T-helper 2 cell treated with Interferon-gamma antibody and Interleukin-4, amounts not matched to agents 5 μg/mL and 100 μg/mL, for 36 hours (primary cell): Measurements from ENCODE around the gene SFT2D2.
A peak's percentile ranks its signal among the peaks of the same experiment; 100 is the strongest.
"Not testable (repeated sequence)": the region's sequence is repeated elsewhere in the genome, so short reads cannot be mapped to it uniquely, and the experiment has no call there.

ENCODE experiments used
- DNase-seq: peaks from one replicate; pipeline ENCODE4 v3.0.0; 2021; ENCODE audit warnings: low spot score
- H3K27ac Mint-ChIP-seq: one replicate; pipeline ENCODE4 v1.8.0; 2021; ENCODE audit warnings: mild to moderate bottlenecking, mixed read lengths
- H3K27me3 Mint-ChIP-seq: one replicate; pipeline ENCODE4 v1.8.0; 2021; ENCODE audit warnings: low read depth, mixed read lengths
- H3K36me3 Mint-ChIP-seq: one replicate; pipeline ENCODE4 v1.8.0; 2021; ENCODE audit warnings: low read depth, mixed read lengths
- H3K4me1 Mint-ChIP-seq: one replicate; pipeline ENCODE4 v1.8.0; 2021; ENCODE audit warnings: low read depth, mixed read lengths
- H3K4me3 Mint-ChIP-seq: one replicate; pipeline ENCODE4 v1.8.0; 2022; ENCODE audit warnings: mild to moderate bottlenecking, moderate library complexity, mixed read lengths
- H3K9me3 Mint-ChIP-seq: one replicate; pipeline ENCODE4 v1.8.0; 2021; ENCODE audit warnings: mixed read lengths

SFT2D2 gene

DNA sequence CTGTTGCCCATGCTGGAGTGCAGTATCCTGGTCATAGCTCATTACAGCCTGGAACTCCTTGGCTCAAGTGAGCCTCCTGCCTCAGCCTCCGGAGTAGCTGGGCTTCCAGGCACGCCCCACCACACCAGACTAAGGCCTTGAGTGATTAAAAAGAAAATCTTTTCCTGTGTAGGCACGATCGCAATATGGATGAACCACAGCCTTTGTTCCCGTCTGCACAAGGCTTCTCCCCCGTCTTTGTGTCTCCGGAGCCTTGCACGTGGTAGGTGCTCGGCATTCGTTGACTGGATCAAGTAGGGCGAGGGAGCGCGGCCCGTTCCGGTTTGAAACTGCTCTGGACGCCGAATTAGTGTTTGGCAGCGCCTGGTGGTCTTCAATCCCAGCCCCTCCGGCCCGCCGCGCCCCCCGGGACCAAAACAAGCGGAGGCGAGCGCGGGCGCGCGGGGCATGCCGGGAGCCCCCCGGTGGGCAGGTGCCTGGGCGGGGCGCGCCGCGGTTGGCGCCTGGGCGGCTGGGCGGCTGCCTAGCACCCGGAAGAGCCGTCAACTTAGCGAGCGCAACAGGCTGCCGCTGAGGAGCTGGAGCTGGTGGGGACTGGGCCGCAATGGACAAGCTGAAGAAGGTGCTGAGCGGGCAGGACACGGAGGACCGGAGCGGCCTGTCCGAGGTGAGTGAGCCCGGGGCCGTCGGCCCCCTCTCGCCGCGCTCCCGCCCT, at the start of gene SFT2D2:
Gene SFT2D2 (plus strand): TSS at position 529 of the 715 bp plus-strand sequence. CDS start 76 bp downstream, at position 605.
- Mint-ChIP-seq H3K9me3 (no peaks in the 10 kb centered on the region), H3K27me3 (no peaks in the 10 kb centered on the region), H3K4me3 (peak within 1 kb of the TSS; percentile 86), H3K27ac (peak within 1 kb of the TSS; percentile 97), H3K36me3 (peaks cover 30% of the 10 kb centered on the region), H3K4me1 (peaks cover 44% of the 10 kb centered on the region)
- DNase-seq, result peak; percentile 86

DNA sequence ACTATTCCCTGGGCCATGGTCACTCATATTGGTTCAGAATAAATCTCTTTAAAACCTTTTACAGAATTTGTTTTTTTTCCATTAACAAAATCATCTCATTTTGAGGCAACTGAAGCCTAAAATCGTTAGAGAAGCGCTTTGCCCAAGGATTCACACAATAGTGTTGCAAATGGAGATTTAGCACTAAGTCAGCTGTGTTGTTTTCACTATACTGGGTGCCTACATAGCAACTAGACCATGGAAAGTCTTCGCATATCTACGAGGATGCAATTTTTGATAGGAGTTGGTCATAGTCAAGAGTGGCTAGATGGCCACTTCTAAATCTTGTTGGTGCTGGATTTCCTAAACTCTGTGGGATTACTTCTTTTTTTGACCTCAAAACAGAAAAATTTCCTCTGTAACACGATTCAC, 47.6 kb upstream of the SFT2D2 start:
- DNase-seq, result no peak
- H3K4me3 Mint-ChIP-seq, result no peak overlapping the region
- peaks cover 2% of the 10 kb centered on the region for H3K4me1 Mint-ChIP-seq
- no peaks in the 10 kb centered on the region for H3K9me3 Mint-ChIP-seq
- no peaks in the 10 kb centered on the region for H3K36me3 Mint-ChIP-seq
- H3K27me3 Mint-ChIP-seq, result peaks cover 5% of the 10 kb centered on the region
- H3K27ac Mint-ChIP-seq, result no peak overlapping the region

DNA sequence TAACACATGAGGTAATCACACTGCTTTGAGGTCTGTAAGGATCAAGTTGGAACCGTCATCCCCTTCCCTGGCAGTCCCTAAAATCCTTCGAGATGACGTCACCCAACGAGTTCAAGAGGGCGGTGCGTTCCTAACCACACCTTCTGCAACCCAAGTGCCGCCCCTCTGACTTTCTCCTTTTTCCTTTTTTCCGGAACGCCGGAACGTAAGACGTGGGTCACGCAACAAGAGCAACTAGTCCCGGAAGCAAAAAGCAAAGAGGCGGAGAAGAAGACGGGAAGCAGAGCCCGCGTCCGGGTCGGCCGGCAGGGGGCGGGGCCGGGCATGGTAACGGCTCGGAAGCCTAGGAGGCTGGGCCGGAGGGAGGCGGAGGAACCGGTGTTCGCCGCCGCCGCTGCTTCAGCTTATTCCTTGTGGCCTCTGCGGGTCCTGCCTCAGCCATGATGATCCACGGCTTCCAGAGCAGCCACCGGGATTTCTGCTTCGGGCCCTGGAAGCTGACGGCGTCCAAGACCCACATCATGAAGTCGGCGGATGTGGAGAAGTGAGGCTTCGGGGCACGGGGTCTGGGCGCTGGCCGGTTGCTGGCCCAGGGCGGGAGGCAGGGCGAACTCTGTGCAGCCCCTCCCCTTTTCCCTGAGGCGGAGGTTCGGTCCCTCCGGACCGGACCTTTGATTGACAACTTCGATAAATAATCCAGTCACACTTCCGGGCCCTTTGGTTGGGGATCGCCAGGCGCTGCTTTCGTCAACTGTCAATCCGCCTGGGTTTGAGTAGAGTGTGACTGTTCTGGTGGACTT, 47.0 kb upstream of the SFT2D2 start, which contains the start of gene TIPRL:
Gene TIPRL (plus strand): TSS at position 325 of the 800 bp plus-strand sequence. CDS start 116 bp downstream, at position 441.
- Mint-ChIP-seq H3K4me1 (peaks cover 3% of the 10 kb centered on the region), H3K9me3 (no peaks in the 10 kb centered on the region), H3K4me3 (no peak within 1 kb of the TSS), H3K27me3 (peaks cover 3% of the 10 kb centered on the region), H3K36me3 (peaks cover 2% of the 10 kb centered on the region), H3K27ac (no peak within 1 kb of the TSS)
- DNase-seq, result peak; percentile 95

DNA sequence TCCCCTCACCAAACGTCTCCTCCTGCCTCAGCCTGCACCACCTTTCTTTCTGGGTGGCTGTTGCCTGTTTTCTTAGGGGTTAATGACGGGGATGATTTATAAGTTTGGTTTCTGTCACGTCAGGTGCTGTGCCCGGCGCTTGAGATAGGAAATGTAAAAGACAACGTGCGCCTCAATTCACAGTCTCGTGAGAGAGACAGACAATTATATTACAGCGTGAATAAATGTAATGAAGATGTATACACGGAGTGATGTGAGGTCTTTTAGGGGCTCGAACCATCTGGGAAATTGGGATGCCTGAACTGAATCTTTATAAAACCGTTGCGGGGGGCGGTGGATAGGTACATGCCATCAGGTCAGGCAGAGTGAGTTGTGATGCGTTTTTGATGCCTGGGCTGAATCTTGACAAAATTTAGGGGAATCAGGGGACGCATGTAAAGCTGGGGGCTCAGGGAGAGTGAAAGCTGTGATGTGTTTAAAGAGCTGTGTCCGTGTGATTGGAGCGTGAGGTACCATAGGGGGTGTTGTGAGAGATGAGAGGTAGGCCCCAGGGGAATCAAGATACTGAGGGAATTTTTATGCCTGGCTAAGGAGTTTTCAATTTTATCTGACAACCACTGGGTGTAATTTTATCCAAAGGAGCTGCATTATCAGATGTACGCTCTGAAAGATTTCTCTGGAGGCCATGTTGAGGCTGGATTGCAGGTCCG, 46.2 kb upstream of the SFT2D2 start:
- peaks cover 5% of the 10 kb centered on the region for H3K4me1 Mint-ChIP-seq

DNA sequence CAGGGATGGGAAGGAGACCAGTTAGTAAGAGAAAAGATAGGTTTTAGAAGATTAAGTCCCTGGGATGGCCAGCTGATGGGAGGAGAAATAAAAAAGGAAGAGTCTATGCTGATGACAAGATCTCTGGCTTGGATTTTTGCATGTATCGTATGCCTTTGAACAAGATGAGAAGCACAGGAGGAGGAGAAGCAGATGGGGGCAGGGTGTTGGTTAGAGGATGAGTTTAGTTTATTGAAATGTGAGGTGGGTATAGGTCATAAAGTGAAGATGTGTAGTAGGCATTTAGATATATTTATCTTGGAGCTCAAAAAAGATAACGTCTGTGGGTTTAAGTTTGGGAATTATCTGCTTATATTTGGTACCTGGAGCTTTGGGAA, 45.7 kb upstream of the SFT2D2 start:
- no peaks in the 10 kb centered on the region for H3K9me3 Mint-ChIP-seq
- peaks cover 11% of the 10 kb centered on the region for H3K36me3 Mint-ChIP-seq
- H3K27ac Mint-ChIP-seq, result no peak overlapping the region
- peaks cover 5% of the 10 kb centered on the region for H3K4me1 Mint-ChIP-seq
- no peak for DNase-seq
- H3K4me3 Mint-ChIP-seq, result no peak overlapping the region
- H3K27me3 Mint-ChIP-seq, result no peaks in the 10 kb centered on the region

More for the DNA sequence above, 46.2 kb upstream of the SFT2D2 start:
- DNase-seq, result no peak
- Mint-ChIP-seq H3K4me3 (no peak overlapping the region), H3K27me3 (peaks cover 3% of the 10 kb centered on the region), H3K27ac (no peak overlapping the region), H3K9me3 (no peaks in the 10 kb centered on the region), H3K36me3 (peaks cover 5% of the 10 kb centered on the region)

DNA sequence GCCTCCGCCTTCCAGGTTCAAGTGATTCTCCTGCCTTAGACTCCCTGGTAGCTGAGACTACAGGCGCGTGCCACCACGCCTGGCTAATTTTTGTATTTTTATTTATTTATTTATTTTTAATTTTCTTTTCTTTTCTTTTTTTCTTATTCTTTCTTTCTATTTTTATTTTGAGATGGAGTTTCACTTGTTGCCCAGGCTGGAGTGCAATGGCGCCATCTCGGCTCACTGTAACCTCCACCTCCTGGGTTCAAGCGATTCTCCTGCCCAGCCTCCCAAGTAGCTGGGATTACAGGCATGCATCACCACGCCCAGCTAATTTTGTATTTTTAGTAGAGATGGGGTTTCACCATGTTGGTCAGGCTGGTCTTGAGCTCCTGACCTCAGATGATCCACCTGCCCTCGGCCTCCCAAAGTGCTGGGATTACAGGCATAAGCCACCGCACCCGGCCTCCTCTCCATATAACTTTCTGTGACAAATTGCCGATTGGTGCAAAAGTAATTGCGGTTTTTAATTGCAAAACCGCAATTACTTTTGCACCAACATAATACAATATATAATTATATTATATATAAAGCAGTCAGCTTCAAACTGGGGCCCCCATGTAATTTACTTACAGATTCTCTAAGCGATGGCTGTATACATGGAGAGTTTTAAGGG, 44.6 kb upstream of the SFT2D2 start:
- DNase-seq, H3K27ac Mint-ChIP-seq, H3K9me3 Mint-ChIP-seq, H3K27me3 Mint-ChIP-seq, H3K4me3 Mint-ChIP-seq, H3K4me1 Mint-ChIP-seq: not testable (repeated sequence)
- H3K36me3 Mint-ChIP-seq, result peaks cover 16% of the 10 kb centered on the region

DNA sequence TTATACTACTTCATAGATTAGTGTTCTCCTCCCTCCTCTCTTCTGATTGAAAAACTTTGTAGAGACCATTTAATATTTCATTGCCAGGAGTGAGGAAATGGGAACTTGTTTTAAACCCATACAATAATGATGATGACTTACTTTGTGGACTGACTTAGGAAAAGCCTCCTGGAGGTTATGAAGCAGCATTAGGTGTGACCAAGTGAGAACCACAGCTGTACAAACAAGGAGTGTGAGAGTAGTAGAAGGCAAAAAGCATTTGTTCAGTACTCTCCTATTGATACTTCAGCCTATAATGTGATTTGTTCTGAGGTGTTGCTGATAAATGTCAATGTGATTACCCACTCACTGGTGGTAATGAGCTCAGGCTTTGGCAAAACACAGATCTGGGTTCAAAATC, 38.6 kb upstream of the SFT2D2 start:
- peaks cover 10% of the 10 kb centered on the region for H3K4me1 Mint-ChIP-seq
- no peak overlapping the region for H3K27ac Mint-ChIP-seq
- H3K27me3 Mint-ChIP-seq, result no peaks in the 10 kb centered on the region
- no peaks in the 10 kb centered on the region for H3K9me3 Mint-ChIP-seq
- no peak for DNase-seq
- peaks cover 46% of the 10 kb centered on the region for H3K36me3 Mint-ChIP-seq
- no peak overlapping the region for H3K4me3 Mint-ChIP-seq

DNA sequence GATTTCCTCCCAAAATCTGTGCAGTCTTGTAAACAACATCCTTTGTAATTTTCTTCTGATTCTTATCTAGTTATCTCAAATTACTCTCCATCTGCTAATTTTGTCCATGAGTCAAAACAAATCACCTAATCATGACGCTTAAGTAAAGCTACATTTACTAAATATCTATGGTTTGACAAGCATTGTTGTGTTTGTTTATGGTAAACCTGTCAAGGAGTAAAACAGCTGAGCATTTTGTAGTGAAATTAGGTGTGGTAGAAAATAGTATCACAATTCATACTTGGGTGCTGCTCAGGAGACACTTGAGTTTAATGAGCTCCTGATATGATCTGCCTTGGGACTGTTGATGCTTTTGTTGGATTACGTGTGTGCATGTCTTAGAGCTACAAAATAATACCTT, 35.4 kb upstream of the SFT2D2 start:
- Mint-ChIP-seq H3K36me3 (peaks cover 50% of the 10 kb centered on the region), H3K9me3 (no peaks in the 10 kb centered on the region), H3K27me3 (no peaks in the 10 kb centered on the region), H3K4me3 (no peak overlapping the region), H3K27ac (no peak overlapping the region), H3K4me1 (peaks cover 12% of the 10 kb centered on the region)
- DNase-seq, result no peak

DNA sequence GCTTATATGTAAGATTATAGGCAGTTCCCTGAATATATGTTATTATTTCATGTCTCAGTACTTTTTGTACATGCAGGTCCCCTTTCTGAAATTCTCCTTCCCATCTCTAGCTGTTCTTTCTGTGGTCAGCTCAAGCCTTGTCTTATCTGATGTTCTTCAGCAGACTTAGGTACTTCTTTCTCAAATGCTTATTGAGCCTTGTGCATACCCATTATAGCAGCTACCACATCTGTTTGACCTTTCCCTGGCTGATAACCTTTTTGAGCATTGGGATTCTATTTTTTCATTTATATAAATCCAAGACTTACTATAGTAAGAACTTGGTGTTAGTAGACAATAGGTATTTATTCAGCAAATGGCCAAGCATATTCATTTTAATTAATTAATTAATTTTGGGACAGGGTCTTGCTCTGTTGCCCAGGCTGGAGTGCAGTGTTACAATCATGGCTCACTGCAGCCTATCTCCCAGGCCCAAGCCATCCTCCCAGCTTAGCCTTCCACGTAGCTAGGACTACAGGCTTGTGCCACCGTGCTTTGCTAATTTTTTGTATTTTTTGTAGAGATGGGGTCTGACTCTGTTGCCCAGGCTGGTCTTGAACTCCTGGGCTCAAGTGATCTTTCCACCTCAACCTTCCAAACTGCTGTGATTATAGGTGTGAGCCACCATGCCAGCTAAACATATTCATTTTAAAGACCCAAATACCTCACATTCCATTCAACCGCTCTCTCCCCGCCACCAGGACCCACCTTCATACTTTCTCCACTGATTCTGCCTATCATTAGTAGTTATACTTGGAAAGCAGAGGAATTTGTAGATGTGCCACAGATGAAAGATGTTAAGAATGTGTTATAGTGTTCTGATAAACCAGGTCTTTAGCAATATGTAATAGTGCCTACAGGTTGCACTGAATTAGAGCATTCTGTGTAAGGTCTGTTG, 30.3 kb upstream of the SFT2D2 start:
- Mint-ChIP-seq H3K27me3 (no peaks in the 10 kb centered on the region), H3K27ac (no peak overlapping the region), H3K36me3 (peaks cover 47% of the 10 kb centered on the region), H3K4me1 (peaks cover 11% of the 10 kb centered on the region), H3K4me3 (no peak overlapping the region), H3K9me3 (no peaks in the 10 kb centered on the region)
- DNase-seq, result no peak

DNA sequence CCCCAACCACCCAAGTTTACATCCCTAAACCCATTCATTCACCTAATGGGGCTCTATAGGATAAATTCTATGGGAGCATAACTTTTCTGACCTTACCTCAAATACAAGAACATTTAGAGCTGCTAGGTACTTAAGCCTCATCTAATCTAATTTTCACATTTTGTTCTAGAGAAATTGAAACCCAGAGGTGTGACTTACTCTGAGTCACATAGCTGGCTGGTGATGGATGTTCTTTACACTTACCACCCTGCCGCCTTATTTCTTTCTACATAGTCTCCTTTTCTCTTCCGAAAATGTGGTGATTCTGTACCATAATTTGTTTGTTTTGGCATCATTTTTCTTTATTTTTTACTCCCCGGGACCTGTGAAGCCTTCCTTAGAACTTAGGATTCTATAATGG, 26.7 kb upstream of the SFT2D2 start:
- no peak overlapping the region for H3K4me3 Mint-ChIP-seq
- H3K9me3 Mint-ChIP-seq, result no peaks in the 10 kb centered on the region
- DNase-seq, result no peak
- no peak overlapping the region for H3K27ac Mint-ChIP-seq
- peaks cover 64% of the 10 kb centered on the region for H3K36me3 Mint-ChIP-seq
- H3K27me3 Mint-ChIP-seq, result no peaks in the 10 kb centered on the region
- H3K4me1 Mint-ChIP-seq, result peaks cover 11% of the 10 kb centered on the region

DNA sequence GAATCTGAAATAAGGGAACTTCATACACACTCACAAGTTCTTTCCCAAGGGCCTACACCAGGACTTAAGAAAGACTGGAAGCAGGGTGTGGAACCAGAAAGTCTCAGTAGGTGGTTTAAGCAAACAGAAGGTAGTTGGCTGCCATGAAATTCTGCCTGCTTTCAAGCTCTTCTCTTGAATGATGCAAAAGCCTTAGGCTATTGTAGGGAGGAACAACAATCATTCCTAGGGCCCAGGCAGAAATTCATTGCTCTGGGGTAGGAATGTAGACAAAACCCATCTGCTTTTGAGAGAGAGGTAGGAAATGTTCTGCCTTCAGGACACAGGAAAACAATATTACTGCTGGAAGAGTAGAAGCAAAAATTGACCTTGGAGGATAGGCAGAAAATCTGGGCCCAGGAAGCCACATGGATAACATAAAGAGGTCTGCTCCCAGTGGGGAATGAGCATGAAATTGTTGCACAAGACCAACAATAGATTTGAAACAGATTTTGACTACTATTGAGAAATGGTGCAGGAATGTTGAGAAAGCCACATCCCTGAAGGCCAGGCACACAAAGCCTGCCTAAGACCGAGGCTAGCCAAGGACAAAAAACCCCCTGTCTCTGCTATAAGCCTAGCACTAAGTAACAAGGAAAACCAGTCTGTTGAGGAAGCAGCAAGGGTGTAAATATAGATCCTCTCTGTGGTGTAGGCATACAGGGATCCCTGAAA, 22.7 kb upstream of the SFT2D2 start:
- no peaks in the 10 kb centered on the region for H3K9me3 Mint-ChIP-seq
- no peak overlapping the region for H3K4me3 Mint-ChIP-seq
- H3K4me1 Mint-ChIP-seq, result peaks cover 2% of the 10 kb centered on the region
- H3K36me3 Mint-ChIP-seq, result peaks cover 57% of the 10 kb centered on the region
- no peak overlapping the region for H3K27ac Mint-ChIP-seq
- DNase-seq, result no peak
- H3K27me3 Mint-ChIP-seq, result no peaks in the 10 kb centered on the region

DNA sequence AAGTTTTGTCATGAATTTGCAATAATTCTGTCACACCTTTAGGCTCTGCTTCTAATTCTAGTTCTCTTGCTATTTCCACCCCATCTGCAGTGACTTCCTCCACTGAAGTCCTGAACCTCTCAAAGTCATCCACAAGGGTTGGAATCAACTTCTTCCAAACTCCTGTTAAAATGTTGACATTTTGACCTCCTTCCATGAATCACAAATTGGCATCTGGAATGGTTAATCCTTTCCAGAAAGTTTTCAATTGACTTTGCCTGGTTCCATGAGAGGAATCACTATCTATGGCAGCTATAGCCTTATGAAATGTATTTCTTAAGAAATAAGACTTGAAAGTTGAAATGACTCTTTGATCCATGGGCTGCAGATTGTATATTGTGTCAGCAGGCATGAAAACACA, 19.7 kb upstream of the SFT2D2 start:
- H3K4me1 Mint-ChIP-seq, result no peaks in the 10 kb centered on the region
- DNase-seq, result no peak
- H3K36me3 Mint-ChIP-seq, result peaks cover 40% of the 10 kb centered on the region
- H3K9me3 Mint-ChIP-seq, result peaks cover 9% of the 10 kb centered on the region
- no peak overlapping the region for H3K4me3 Mint-ChIP-seq
- no peak overlapping the region for H3K27ac Mint-ChIP-seq
- no peaks in the 10 kb centered on the region for H3K27me3 Mint-ChIP-seq
